Measurements from ENCODE around the gene POTEF.
"Not testable (repeated sequence)": the region's sequence is repeated elsewhere in the genome, so short reads cannot be mapped to it uniquely, and the experiment has no call there.

POTEF gene

DNA sequence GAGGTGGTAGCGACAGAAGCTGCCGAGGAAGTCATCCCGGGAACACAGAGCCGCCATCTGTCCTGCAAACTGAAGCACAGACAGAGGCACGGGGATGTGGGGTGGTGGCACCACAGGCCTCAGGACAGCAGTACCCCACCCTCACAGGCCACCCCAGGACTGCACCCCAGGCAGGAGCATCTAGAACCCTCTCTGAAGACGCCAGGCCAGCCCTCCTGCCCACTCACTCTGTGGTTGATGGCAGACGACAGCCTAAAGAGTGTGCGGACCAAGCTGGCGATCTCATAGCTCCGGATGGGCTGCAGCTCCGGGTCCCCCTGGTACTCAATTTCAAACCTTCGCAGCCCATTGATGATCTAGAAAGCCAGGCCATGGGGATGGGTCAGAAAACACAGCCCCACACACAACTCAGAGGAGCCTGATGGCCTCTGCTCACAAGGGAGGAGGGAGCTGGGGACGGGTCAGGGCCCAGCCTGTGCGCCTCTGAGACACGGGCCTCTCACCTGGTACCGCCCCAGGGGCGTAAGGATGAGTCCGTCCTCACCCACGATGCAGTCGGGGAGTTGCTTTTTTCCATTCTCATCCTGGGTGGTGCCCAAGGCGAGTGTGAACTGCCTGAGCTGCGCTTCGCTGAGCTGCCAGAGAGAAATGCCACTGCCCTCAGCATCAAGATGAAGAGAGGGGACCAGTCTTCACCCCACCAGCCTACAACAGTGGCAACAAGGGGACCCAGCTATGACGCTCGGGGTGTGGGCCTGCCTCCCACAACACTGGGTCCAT is 24.0 kb upstream of the POTEF start:
- no peak for DNase-seq (ENCODE audit: low spot score)

DNA sequence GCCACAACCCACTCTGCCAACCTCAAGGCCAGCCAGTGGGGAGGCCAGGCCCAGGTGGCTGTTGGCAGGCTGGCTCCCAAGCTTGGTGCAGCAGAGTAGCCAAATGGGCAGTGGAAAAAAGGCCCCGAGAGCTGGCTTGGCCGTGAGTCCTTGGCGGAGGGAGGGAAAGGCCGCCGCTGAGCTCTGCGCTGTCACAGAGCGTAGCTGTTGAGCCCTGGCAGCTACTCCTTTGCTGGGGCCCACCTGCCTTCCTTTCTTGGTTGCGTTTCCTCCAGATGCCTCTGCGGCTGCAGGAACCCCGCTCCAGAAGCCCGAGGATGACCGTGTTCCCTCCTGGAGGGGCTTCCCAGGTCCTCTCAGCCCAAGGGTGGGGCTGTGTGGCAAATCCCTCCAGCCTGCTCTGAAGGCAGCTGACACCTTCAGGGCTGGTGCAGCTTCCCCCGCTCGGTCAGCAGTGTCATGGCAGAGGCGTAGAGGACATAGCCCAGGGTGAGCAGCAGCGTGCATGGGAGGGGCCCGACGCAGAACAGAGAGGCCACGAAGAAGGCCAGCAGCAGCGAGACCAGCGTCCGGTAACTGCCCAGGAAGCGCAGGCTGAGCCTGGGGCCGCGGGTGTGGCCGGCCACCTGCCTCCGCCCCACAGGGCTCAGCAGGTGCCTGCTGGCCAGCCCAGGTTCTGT is 23.3 kb upstream of the POTEF start:
- not testable (repeated sequence) for DNase-seq (ENCODE audit: low spot score)

DNA sequence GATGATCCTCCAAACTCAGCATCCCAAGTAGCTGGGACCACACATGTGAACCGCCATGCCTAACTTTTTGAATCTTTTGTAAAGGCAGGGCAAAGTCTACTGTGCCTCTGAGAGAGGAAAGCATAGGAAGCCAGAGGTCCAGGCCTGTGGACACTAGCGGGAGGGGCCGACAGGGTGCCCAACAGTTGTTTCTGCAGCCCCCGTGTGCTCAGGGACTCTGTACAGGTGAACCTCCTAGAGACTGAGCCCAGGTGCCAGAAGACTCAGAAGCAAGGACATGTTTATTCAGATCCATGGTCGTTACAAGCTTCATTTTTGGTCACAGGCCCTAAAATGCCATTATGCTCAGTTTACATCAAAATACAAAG is 22.1 kb upstream of the POTEF start:
- not testable (repeated sequence) for DNase-seq (ENCODE audit: low spot score)

DNA sequence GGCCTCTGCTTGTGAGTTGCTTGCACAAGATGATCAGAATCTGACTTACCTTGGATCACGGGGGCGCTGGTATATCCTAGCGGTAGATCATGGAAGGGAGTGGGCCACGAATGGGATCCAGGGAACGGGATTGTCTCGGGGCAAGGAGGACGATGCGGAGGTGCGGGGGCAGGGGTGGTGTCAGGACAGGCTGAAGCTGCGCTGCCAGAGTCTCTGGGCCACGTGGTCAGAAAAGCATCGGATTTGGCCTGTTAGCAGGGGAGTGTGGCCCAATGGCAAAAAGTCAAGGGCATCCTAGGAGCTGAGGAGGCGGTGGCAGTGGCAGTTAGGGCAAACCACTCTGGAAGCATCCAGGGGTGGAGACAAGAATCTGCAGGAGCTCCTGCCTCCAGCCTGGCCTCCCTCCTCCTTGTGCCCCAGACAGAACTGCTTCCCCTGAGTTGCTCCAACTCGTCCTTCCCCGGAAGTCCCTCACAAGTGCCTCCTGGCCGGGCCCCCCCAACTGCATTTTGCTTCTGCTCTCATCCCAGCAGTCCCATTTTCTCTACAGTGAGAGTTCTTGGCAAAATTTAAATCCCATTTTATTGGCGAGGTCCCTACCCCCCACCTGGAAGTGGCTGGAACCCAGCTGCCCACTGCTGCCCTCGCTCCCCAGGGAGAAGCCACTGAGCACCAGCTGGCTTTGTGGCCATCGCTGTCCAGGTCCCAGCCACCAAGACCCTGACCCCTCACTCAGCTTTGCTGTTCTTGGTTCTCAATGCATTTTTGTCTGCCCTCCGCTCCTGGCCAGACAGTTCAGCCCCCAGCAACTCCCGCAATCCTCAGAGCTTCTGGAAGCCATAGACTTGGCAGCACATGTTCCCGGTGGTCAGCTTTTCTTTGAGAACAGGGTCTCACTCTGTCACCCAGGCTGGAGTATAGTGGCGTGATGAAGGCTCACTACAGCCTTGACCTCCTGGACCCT is 21.4 kb upstream of the POTEF start:
- no peak for DNase-seq (ENCODE audit: low spot score)

DNA sequence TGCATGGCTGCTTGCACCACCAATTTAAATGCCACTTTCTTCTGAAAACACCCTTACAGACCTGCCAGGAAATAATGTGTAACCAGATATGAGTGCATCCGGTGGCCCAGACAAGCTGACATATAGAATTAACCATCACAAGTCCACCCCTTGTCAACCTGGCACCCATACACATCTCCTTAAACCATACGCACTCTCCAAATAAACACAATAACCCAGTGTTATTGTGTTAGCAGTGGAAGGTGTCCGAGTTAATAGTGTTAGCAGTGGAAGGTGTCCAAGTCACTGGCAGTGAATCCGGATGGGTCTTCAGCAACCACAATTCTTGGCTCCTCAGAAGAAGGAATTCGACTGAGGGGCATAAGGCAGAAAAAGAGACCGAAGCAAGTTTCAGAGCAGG is 19.5 kb upstream of the POTEF start:
- not testable (repeated sequence) for DNase-seq (ENCODE audit: low spot score)

DNA sequence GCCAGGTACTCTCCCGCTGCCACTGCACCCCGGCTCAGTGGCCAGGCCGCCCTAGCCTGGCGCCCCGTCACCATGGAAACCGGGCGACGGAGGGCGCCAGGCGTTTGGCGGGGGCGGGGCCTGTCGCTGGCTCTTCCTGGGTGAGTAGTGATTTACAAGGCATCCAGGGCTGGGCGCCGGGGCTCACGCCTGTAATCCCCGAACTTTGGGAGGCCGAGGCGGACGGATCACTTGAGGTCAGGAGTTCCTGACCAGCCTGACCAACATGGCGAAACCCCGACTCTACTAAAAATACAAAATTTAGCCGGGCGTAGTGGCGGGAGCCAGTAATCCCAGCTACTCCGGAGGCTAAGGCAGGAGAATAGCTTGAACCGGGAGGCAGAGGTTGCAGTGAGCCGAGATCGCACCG is 16.0 kb upstream of the POTEF start, which contains the start of gene CCDC74B:
TSS of gene CCDC74B (minus strand) at position 107 of the 409 bp plus-strand sequence. CDS start 116 bp downstream, outside the sequence.
- DNase-seq (ENCODE audit: low spot score), result not testable (repeated sequence)

DNA sequence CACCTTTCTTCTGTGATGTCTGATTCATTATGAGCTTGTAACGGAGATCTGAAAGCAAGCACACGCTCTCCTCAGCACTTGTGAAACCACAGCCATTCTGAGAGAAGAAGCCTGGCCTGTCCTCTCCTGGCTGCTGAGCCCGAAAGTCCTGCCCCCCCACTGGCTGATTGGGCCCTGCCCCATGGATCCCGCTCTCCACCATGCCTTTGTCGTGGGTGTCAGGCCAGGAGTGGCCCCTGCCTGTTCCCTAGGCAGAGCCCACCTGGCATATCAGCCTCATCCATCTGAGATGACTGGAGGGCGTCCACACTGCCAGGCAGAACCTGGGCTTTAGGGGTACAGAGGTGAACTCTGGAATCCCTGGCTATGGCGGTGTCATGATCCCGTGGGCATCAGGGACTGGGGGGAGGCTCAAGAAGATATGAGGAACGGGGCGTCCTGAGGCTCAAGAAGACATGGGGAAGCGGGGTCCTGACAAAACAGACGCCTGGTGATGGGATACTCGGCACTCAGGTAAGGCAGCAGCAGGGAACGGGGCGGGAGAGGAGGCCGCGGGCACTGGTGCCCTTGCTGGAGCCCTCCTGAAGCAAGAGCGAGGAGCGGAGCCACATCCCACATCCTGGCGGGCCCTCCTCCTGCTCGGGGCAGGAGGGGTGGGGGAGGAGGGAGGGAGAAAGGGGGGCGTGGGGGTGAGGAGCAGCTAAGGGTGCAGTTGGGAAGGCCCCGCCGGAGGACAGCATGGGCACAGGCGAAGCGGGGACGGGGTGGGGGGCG is 14.4 kb upstream of the POTEF start:
- not testable (repeated sequence) for DNase-seq (ENCODE audit: low spot score)

DNA sequence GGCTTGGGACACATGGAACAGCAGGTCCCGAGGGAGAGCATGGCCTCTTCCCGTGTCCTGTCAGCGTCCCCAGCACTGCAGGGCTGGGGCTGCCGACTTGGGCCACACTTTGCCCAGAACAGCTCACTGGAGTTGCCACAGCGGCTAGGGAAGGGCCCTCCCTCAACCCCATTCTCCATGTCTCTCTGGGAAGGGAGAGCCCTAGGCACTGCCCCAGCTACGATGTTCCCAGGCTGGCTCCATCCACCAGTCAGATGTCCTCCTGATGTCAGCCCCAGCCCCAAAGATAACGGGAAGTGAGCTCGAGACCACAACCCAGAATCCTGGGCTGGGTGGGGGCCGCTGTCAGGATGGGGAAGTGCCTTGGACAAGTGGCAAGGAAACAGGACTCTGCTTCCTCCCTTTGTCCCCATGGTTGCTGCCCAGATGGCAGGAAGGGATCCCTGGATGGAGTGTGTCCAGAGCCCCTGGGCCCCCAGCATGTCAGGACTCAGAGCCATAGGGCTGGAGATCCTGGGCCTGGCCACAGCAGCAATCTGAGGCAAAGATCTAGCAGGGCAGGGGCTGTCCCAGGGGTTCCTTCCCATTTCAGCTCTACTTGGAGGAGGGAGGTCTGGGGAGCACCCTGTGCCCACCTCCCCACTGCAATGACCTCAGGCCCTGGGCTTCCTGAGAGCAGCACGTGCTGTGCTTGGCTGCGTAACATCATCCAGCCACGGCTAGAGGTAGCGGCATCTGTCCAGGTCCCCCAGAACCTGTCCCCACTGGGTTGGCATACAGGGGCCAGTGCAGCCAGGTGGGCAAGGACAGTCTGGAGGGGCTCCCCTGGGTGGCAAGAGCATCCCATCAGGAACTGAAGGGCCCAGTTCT is 13.6 kb upstream of the POTEF start:
- not testable (repeated sequence) for DNase-seq (ENCODE audit: low spot score)

DNA sequence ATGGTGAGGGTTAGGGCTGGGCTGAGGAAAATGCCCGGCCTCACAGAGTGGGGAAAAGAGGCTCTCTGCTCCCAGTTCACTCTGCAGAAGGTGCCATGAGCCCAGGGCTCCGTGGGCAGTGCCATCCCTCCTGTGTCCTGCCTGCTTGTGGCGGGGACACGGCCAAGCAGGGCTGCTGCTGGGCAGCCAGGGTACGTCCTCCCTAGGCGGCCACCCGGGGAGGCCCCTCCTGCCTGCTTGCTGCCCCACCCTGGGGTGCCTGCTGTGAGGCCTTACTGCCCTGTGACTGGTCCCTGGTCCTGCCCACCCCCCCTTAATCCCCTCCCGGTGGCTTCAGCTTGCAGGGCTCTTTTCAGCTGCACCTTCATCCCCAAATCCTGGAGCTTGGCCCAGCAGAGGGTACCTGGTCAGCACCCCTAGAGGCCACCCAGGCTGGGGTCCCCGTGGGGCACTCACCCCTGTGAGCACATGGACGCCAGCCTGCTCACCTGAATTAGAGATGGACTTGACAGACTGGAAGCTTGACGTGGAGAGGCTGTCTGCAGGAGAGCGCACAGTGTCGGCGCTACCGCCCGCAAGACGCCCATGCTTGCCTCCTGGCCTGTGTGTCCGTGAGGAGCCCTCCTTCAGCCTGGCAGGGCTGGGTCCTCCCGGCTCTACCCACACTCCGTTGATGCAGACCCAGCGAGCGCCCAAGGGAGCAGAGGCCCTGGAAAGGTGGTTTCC is 12.8 kb upstream of the POTEF start:
- DNase-seq (ENCODE audit: low spot score), result not testable (repeated sequence)

DNA sequence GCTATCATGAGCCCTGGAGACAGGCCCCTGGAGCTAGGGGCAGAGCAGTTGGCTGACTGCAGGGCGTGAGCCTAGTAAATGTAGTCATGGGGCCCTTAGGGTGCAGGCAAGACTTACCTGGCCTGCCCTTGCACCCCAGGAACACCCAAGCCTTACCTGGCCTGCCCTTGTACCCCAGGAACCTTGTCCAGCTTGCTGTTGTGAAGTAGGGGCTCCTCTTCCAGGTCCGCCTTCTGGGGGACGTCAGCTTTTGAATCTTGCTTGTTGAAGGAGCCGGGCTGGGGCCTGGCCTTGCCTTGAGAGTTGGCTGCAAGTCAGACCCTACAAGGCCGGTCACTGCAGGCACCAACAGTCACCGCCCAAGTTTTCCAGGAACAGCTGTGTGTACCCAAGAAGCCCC is 12.0 kb upstream of the POTEF start:
- DNase-seq (ENCODE audit: low spot score), result not testable (repeated sequence)

DNA sequence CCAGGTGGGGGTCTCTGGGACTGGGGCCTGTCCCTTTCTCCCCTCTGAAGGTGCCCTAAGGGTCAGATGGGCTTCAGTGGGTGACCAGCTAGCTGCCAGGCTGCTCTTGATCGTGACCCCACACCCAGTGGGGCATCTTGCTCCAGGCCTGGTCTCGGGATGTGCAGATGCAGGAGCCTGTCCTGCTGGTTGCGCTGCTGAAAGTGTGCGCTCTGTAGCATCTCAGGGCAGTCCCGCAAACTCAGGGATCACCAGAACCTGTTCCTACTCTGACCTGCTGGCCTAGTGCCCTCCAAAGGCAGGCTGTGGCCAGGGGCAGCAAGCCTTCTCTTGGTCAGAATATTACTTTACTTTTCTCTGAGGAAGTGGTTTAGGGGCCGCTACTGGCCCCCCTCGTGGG is 11.5 kb upstream of the POTEF start:
- DNase-seq (ENCODE audit: low spot score), result not testable (repeated sequence)

DNA sequence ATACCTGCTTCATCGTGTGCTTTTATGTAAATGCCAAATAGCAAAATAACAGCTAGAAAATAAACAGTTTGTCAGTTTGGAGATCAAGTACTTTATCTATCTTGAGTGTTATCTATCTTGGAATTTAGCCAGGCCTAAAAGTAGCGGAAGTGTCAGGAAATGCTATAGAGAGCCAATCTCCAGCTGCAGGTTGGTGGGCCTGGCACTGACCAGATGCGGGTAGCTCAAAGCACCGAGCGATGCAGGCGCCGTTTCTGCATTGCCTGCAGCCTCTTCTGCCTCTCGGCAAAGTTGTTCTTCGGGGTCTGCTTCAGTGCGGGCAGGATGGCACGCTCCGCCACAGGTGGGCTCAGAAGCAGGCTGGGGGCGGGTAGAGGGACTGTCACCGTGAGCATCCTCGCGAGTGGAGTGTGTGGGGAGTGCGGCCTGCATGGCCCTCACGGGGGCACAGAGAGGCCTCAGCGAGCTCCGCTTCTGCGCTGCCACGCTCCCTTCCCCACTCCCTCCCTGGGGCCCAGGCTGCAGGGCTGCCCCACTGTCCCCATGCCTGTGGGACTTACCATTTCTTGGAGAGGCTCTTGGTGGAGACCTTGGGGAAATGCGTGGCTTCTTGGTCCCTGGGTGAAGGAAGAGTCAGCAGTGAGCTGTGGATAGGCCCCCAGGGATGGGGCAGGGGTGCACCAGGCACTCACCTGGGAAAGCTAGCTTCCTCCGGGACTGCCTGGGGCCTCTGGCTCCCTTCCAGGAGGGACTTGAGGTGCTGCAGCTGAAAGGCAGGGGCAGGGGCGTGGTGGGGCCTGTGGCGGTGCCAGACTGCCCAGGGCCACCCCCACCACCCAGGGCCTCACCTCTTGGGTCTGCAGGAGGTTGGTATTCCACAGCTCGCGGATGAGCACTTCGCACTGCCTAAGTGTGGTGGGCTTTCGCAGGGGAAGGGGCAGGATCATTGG is 10.6 kb upstream of the POTEF start:
- not testable (repeated sequence) for DNase-seq (ENCODE audit: low spot score)

DNA sequence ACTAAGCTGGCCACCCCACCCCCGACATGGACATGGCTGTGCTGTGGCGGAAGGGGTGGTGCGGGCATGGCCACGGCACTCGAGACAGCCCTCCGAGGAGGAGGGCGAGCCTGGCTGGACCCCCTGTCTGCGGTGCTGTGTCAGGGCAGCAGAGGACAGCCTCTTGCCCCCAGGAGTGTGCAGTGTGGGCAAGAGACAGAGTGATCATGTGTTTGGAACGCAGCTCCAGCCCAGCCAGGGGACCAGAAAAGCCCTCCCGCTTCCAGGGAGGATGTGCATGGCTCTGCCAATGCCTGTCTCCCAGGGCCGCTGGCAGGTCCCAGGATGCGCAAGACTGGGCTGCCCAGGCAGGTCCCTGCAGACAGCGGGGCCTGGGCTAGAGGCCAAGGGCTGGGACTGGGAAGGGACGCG is 9.8 kb upstream of the POTEF start:
- not testable (repeated sequence) for DNase-seq (ENCODE audit: low spot score)

DNA sequence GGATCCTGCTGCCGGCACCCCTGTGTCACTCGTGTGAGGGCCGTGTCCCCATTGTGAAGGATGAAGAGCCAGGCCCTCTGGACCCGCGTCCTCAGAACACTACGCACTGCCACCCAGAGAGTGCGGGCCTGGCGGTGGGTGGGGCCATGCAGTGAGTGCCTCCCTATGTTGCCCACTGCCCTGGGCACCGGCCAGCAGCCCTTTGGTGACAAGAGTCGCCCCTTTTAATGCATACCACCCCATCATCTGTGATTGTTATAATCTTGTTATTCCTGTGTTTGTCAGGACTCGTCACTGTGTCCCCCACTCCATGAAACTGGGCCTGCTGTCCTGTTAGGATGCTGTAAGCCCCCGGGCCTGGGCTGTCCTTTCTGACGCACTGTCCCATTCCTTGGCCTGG is 9.3 kb upstream of the POTEF start:
- not testable (repeated sequence) for DNase-seq (ENCODE audit: low spot score)

DNA sequence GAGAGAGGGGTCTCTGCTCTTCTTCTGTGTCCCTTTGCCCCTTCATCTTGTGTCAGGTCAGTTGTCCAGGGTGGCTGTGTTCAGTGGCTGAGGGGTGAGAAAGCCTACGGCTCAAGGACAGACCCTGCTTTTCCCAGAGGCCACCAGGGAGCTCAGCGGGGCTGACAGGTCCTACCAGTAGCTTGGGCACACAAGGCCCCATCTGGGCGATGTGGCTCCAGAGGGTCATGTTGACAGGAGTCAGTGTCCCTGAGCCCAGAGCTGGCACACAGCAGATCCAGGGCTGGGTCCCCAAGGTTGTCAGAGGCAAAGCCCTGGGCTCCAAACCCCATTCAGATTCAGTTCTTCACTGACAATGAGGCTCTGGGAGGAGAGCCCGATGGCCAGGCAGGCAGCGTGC is 8.1 kb upstream of the POTEF start:
- DNase-seq (ENCODE audit: low spot score), result not testable (repeated sequence)

DNA sequence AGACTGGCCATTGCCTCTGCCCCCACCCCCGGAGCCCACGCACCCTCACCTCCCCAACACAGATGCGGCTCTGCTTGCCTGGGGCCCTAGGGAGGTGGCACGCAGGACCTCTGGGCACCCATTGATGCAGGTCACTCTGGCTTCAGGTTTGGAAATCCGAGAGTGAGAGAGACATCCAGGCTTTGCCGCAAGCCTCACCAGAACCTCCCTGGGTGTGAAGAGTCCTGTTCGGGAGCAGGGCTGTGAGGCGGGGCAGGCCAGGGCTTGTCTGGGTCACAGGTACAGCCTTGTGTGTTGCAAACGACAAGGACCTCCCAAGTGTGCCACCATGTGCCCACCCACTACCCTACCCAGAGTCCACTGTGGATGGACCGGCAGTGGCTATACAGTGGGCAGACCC is 7.5 kb upstream of the POTEF start:
- not testable (repeated sequence) for DNase-seq (ENCODE audit: low spot score)

DNA sequence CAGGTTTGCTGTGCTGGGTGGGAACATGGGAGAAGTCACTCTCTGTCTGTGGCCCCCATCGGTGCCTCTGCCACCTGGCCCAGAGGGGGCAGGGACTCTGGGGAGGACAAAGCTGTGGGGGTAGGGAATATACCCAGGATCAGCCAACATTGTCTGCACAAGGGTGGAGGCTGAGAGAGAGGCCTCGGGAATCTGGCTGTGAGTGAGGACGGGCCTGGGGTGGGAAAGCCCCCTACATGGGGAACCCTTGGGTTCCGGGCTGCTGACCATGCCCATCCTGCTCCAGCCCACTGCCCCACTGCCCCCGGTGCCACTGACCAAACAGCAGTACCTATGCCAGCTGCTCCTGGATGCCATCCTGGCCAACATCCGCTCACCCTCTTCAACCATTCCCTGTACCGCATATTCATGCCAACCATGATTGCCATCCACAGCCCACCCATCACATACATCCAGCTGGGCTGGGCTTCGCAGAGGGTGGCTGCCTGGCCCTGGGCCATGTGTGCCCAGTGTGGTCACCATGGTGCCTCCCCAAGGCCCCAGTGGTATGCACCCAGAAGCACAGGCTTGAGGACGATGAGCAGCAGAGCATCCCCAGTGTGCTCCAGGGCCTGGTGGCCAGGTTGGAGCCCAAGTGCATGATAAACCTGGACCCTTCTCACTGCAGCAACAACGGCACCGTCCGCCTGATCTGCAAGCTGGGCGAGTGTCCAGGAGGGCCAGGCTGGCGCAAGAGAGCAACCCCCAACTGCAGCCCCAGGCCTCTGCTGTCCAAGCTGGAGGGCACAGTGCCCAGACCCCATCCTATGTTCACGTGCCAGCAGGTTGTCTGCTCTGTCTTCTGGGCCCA is 6.9 kb upstream of the POTEF start:
- no peak for DNase-seq (ENCODE audit: low spot score)

DNA sequence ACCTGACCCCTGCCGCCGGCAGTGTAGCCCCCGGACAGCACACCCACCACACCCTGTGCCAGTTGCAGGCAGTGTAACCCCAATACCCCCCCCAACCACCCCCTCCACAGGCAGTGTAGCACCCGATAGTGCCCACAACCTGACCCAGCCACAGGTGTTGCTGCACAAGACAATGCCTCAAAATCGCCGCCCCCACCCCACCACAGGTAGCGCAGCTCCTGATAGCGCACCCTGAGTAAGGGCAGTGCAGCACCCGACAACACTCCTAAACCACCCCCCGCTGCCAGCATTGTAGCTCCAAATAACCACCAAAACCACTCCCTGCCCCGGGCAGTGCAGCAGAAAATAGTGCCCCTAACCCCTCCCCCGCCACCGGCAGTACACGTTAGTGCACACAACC is 558 bp downstream of the POTEF start:
- DNase-seq (ENCODE audit: low spot score), result not testable (repeated sequence)

All from GM03348 (cell line).